H1 (cell line): ENCODE data around the gene PBLD. TPM values are rescaled to one million over a fixed set of nuclear protein-coding genes. Genes with fewer than 3 reads are reported as not detected.

ENCODE experiments used
- ASH2L ChIP-seq: fragments of 200-600, 300-600 bp; sonication (generic); IDR thresholded peaks from one replicate; pipeline ENCODE4 v1.7.1; 2017; ENCODE audit warnings: low read length
- EGR1 ChIP-seq: IDR thresholded peaks from 2 replicates; pipeline ENCODE4 v1.6.1; 2011; ENCODE audit warnings: low read depth, low read length, borderline replicate concordance
- HDAC2 ChIP-seq, 2 experiments: fragments of 300-600 bp in 1 of 2; sonication (generic) in 1 of 2; IDR thresholded peaks; 2 replicates each; pipeline ENCODE4 v1.6.1; 2011 to 2012; ENCODE audit warnings: low read depth in 2 of 2, low read length in 2 of 2, mild to moderate bottlenecking in 2 of 2, moderate library complexity in 2 of 2, borderline replicate concordance in 1 of 2, inconsistent platforms in 1 of 2
- POU5F1 ChIP-seq: IDR thresholded peaks from 2 replicates; pipeline ENCODE4 v1.6.1; 2011; ENCODE audit warnings: low read depth, mild to moderate bottlenecking, low read length, moderate library complexity
- RBBP5 ChIP-seq: IDR thresholded peaks from 2 replicates; pipeline ENCODE4 v1.7.1; 2012; ENCODE audit warnings: low read depth, mild to moderate bottlenecking, inconsistent platforms, low read length, moderate library complexity, borderline replicate concordance
- RFX5 ChIP-seq: IDR thresholded peaks from 2 replicates; pipeline ENCODE4 v1.6.1; 2011; ENCODE audit warnings: low read depth, low read length, improper control_type of control experiment, borderline replicate concordance
- TBP ChIP-seq: IDR thresholded peaks from 2 replicates; pipeline ENCODE4 v1.6.1; 2011; ENCODE audit warnings: low read depth, low read length, improper control_type of control experiment
- polyA plus RNA-seq, 7 experiments: library from polyadenylated mRNA; depleted of rRNA in 3 of 7; stranded (reverse) in 5 of 7; unstranded in 2 of 7; fragments of >200 nt in 5 of 7; fragments of 200-250 nt in 2 of 7; gene quantifications; 1 replicate in 5 of 7; 2 replicates in 1 of 7; 4 replicates in 1 of 7; pipeline versions ENCODE4 v1.2.1 to v1.2.3, GENCODE V29; 2011 to 2013; ENCODE audit warnings: missing spikeins in 2 of 7, mixed read lengths in 2 of 7
- total RNA-seq: library from RNA; stranded (reverse); fragmentation: NEBNext Ultra II Directional; extraction: Animal tissue kit (Norgen Biotek cat#: 25700); gene quantifications from 2 replicates; pipeline ENCODE4 v1.2.1, GENCODE V29; 2021
- TF ChIP-seq, protein P1 (sequence below): fragments of 300-600 bp; sonication (generic); IDR thresholded peaks from 2 replicates; pipeline ENCODE4 v1.7.1; 2012; ENCODE audit warnings: low read length, moderate library complexity, mild to moderate bottlenecking, inconsistent platforms; ENCODE audit not compliant: insufficient replicate concordance

Gene PBLD
- total and polyA plus RNA-seq, 2 of the 8 experiments (the other 6 are each of a cell fraction or from before 2014, with no cell fraction given), result 0.56 to 2.0 TPM

DNA sequence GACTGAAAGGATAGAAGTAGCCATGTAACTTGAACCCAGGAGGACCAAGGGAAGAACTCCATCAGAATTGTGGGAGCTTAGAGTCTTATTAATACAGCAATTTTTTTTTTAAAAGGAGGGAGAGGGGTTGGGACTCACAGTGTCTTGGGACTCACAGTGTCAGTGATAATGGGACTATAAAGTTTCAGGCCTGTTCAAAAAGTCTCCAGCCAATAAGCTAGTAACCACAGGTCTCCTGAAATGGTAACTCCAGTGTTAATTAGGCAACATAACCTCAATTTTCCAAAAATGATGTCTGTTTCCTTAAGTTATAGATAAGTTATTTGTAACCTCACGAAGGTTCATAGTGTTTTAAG is 3.2 kb downstream of the PBLD start (continued):
- TF ChIP-seq, protein P1, sequence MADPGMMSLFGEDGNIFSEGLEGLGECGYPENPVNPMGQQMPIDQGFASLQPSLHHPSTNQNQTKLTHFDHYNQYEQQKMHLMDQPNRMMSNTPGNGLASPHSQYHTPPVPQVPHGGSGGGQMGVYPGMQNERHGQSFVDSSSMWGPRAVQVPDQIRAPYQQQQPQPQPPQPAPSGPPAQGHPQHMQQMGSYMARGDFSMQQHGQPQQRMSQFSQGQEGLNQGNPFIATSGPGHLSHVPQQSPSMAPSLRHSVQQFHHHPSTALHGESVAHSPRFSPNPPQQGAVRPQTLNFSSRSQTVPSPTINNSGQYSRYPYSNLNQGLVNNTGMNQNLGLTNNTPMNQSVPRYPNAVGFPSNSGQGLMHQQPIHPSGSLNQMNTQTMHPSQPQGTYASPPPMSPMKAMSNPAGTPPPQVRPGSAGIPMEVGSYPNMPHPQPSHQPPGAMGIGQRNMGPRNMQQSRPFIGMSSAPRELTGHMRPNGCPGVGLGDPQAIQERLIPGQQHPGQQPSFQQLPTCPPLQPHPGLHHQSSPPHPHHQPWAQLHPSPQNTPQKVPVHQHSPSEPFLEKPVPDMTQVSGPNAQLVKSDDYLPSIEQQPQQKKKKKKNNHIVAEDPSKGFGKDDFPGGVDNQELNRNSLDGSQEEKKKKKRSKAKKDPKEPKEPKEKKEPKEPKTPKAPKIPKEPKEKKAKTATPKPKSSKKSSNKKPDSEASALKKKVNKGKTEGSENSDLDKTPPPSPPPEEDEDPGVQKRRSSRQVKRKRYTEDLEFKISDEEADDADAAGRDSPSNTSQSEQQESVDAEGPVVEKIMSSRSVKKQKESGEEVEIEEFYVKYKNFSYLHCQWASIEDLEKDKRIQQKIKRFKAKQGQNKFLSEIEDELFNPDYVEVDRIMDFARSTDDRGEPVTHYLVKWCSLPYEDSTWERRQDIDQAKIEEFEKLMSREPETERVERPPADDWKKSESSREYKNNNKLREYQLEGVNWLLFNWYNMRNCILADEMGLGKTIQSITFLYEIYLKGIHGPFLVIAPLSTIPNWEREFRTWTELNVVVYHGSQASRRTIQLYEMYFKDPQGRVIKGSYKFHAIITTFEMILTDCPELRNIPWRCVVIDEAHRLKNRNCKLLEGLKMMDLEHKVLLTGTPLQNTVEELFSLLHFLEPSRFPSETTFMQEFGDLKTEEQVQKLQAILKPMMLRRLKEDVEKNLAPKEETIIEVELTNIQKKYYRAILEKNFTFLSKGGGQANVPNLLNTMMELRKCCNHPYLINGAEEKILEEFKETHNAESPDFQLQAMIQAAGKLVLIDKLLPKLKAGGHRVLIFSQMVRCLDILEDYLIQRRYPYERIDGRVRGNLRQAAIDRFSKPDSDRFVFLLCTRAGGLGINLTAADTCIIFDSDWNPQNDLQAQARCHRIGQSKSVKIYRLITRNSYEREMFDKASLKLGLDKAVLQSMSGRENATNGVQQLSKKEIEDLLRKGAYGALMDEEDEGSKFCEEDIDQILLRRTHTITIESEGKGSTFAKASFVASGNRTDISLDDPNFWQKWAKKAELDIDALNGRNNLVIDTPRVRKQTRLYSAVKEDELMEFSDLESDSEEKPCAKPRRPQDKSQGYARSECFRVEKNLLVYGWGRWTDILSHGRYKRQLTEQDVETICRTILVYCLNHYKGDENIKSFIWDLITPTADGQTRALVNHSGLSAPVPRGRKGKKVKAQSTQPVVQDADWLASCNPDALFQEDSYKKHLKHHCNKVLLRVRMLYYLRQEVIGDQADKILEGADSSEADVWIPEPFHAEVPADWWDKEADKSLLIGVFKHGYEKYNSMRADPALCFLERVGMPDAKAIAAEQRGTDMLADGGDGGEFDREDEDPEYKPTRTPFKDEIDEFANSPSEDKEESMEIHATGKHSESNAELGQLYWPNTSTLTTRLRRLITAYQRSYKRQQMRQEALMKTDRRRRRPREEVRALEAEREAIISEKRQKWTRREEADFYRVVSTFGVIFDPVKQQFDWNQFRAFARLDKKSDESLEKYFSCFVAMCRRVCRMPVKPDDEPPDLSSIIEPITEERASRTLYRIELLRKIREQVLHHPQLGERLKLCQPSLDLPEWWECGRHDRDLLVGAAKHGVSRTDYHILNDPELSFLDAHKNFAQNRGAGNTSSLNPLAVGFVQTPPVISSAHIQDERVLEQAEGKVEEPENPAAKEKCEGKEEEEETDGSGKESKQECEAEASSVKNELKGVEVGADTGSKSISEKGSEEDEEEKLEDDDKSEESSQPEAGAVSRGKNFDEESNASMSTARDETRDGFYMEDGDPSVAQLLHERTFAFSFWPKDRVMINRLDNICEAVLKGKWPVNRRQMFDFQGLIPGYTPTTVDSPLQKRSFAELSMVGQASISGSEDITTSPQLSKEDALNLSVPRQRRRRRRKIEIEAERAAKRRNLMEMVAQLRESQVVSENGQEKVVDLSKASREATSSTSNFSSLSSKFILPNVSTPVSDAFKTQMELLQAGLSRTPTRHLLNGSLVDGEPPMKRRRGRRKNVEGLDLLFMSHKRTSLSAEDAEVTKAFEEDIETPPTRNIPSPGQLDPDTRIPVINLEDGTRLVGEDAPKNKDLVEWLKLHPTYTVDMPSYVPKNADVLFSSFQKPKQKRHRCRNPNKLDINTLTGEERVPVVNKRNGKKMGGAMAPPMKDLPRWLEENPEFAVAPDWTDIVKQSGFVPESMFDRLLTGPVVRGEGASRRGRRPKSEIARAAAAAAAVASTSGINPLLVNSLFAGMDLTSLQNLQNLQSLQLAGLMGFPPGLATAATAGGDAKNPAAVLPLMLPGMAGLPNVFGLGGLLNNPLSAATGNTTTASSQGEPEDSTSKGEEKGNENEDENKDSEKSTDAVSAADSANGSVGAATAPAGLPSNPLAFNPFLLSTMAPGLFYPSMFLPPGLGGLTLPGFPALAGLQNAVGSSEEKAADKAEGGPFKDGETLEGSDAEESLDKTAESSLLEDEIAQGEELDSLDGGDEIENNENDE, result no peak
- TF ChIP-seq TBP, result no peak
- no peak for TF ChIP-seq RFX5
- no peak for TF ChIP-seq ASH2L
- TF ChIP-seq POU5F1, result no peak
- no peak for TF ChIP-seq HDAC2 (IDR thresholded peaks at IDR 0.05; ENCODE audit: borderline replicate concordance in 1 of 2, low read depth in 2 of 2, low read length in 2 of 2)
- TF ChIP-seq EGR1, result no peak
- TF ChIP-seq RBBP5, result no peak
